ENCODE results near the gene PTMA. TPM values are rescaled to one million over a fixed set of nuclear protein-coding genes. Genes with fewer than 3 reads are reported as not detected.

The PTMA gene
- total RNA-seq, 1 experiment from 2014 or later = 1,354 TPM

GRCh38 chr2:231668981-231669380, 39.3 kb upstream of the PTMA start:
- no peaks in the 10 kb centered on the region for H3K27me3 Mint-ChIP-seq (ENCODE audit: unreplicated experiment)
- DNase-seq = no peak
- no TSS peak for BruUV-seq (replicated peaks)
- no peak overlapping the region for H3K4me3 Mint-ChIP-seq (ENCODE audit: low read depth, unreplicated experiment)
- H3K4me1 Mint-ChIP-seq (ENCODE audit: low read depth, unreplicated experiment) = peaks cover 15% of the 10 kb centered on the region
- H3K9me3 Mint-ChIP-seq (ENCODE audit: low read depth, unreplicated experiment) = no peaks in the 10 kb centered on the region
- no peak for TF ChIP-seq CTCF (IDR thresholded peaks at IDR 0.05; ENCODE audit: unreplicated experiment)
- no peak overlapping the region for H3K27ac Mint-ChIP-seq (ENCODE audit: unreplicated experiment)
- intact Hi-C loops (cut with micrococcal nuclease; ENCODE audit: unreplicated experiment) = no loop called here
- H3K36me3 Mint-ChIP-seq (ENCODE audit: insufficient read depth, unreplicated experiment) = peaks cover 22% of the 10 kb centered on the region
- CTCF ChIA-PET = no interaction called here

- intact Hi-C loops (cut with micrococcal nuclease; ENCODE audit: unreplicated experiment) = no loop called here
- no TSS peak for BruUV-seq (replicated peaks)
- no peak for TF ChIP-seq CTCF (IDR thresholded peaks at IDR 0.05; ENCODE audit: unreplicated experiment)
- H3K9me3 Mint-ChIP-seq (ENCODE audit: low read depth, unreplicated experiment) = no peaks in the 10 kb centered on the region
- no peak for DNase-seq
- H3K4me3 Mint-ChIP-seq (ENCODE audit: low read depth, unreplicated experiment) = no peak overlapping the region
- peaks cover 28% of the 10 kb centered on the region for H3K4me1 Mint-ChIP-seq (ENCODE audit: low read depth, unreplicated experiment)
- H3K36me3 Mint-ChIP-seq (ENCODE audit: insufficient read depth, unreplicated experiment) = peaks cover 28% of the 10 kb centered on the region
- CTCF ChIA-PET = interaction anchor here (1.0 kb wide), 1 partner anchor 25 kb away, joined by 3 read pairs; no protein-coding TSS in a partner anchor
- H3K27me3 Mint-ChIP-seq (ENCODE audit: unreplicated experiment) = no peaks in the 10 kb centered on the region
- H3K27ac Mint-ChIP-seq (ENCODE audit: unreplicated experiment) = no peak overlapping the region
Measured at GRCh38 chr2:231671270-231672050, 36.9 kb upstream of the PTMA start.

GRCh38 chr2:231672617-231673347, 35.5 kb upstream of the PTMA start:
- Mint-ChIP-seq H3K27ac (ENCODE audit: unreplicated experiment) (peak overlapping the region; percentile 88), H3K27me3 (ENCODE audit: unreplicated experiment) (no peaks in the 10 kb centered on the region), H3K9me3 (ENCODE audit: low read depth, unreplicated experiment) (no peaks in the 10 kb centered on the region), H3K4me1 (ENCODE audit: low read depth, unreplicated experiment) (peaks cover 35% of the 10 kb centered on the region), H3K36me3 (ENCODE audit: insufficient read depth, unreplicated experiment) (peaks cover 25% of the 10 kb centered on the region), H3K4me3 (ENCODE audit: low read depth, unreplicated experiment) (no peak overlapping the region)
- intact Hi-C loops (cut with micrococcal nuclease; ENCODE audit: unreplicated experiment) = no loop called here
- TF ChIP-seq CTCF (IDR thresholded peaks at IDR 0.05; ENCODE audit: unreplicated experiment) = no peak
- CTCF ChIA-PET = interaction anchor here (0.7 to 2.8 kb wide), 9 partner anchors 19 to 63 kb away, joined by 3 to 20 read pairs (median 4); no protein-coding TSS in a partner anchor
- peak; percentile 71 for DNase-seq
- no TSS peak for BruUV-seq (replicated peaks)

GRCh38 chr2:231673348-231673770, 35.0 kb upstream of the PTMA start:
- Mint-ChIP-seq H3K4me1 (ENCODE audit: low read depth, unreplicated experiment) (peaks cover 38% of the 10 kb centered on the region), H3K9me3 (ENCODE audit: low read depth, unreplicated experiment) (no peaks in the 10 kb centered on the region), H3K36me3 (ENCODE audit: insufficient read depth, unreplicated experiment) (peaks cover 27% of the 10 kb centered on the region), H3K4me3 (ENCODE audit: low read depth, unreplicated experiment) (no peak overlapping the region), H3K27ac (ENCODE audit: unreplicated experiment) (peak overlapping the region; percentile 88), H3K27me3 (ENCODE audit: unreplicated experiment) (no peaks in the 10 kb centered on the region)
- CTCF ChIA-PET = interaction anchor here (0.6 to 2.8 kb wide), 9 partner anchors 18 to 285 kb away, joined by 3 to 29 read pairs (median 4); no protein-coding TSS in a partner anchor
- intact Hi-C loops (cut with micrococcal nuclease; ENCODE audit: unreplicated experiment) = no loop called here
- DNase-seq = peak; percentile 74
- no peak for TF ChIP-seq CTCF (IDR thresholded peaks at IDR 0.05; ENCODE audit: unreplicated experiment)
- BruUV-seq (replicated peaks) = no TSS peak
